GM12872 (cell line): ENCODE results near the gene HOXC9.

Experiments used
- TF ChIP-seq, protein P1 (sequence below): IDR thresholded peaks from 3 replicates; pipeline ENCODE4 v1.5.1; 2011; ENCODE audit warnings: low read depth, mild to moderate bottlenecking, low read length, moderate library complexity; ENCODE audit not compliant: insufficient read depth

Gene HOXC9

DNA sequence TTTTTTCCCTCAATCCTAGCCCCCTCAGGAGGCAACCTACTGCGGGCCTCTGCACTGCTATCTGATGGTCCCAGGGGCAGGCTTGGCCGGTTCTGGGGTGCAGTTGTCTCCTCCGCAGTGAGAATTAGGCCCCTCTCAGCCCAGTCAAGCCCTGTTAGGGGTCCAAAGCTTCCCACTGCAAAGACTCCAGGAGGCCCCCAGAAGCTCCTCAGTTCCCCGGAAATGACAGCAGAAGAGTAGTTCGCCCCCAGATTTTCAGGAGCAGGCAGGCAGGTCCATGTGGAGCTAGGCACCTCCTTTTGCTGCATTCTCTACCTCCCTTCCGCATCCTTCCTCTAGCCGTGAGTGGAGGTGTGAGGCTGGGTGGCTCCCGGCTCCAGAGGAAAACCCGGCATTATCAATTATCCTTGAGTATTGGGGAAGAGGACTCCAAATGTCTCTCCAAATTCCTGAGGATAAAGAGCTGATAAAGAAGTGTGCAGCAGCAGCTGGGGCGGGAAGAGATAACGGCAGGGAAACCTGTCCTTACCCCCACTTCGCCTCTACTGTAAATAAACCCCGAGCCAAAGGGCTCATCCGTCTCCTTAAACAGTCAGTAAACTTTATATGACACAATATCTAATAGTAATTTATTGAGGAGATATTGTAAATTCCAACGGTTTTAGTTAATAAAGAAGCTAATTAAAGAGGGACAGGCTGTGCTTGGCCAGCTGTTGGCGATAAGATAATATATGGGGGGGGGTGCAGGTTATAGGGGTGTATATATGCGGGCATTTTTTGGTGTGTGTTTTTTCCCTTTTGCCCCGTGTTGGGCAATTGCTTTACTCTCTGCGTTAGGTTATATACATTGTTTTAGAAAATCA, 45.9 kb upstream of the HOXC9 start:
- TF ChIP-seq, protein P1, sequence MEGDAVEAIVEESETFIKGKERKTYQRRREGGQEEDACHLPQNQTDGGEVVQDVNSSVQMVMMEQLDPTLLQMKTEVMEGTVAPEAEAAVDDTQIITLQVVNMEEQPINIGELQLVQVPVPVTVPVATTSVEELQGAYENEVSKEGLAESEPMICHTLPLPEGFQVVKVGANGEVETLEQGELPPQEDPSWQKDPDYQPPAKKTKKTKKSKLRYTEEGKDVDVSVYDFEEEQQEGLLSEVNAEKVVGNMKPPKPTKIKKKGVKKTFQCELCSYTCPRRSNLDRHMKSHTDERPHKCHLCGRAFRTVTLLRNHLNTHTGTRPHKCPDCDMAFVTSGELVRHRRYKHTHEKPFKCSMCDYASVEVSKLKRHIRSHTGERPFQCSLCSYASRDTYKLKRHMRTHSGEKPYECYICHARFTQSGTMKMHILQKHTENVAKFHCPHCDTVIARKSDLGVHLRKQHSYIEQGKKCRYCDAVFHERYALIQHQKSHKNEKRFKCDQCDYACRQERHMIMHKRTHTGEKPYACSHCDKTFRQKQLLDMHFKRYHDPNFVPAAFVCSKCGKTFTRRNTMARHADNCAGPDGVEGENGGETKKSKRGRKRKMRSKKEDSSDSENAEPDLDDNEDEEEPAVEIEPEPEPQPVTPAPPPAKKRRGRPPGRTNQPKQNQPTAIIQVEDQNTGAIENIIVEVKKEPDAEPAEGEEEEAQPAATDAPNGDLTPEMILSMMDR: no peak

GRCh38 chr12:53954694-53955035, 45.3 kb upstream of the HOXC9 start, which contains the start of gene HOXC12:
Gene HOXC12, plus strand, starts transcription at chr12:53954903. Its CDS starts 27 bp downstream, at chr12:53954930.
- TF ChIP-seq, protein P1: no peak

- TF ChIP-seq, protein P1: no peak
These were observed 44.8 kb upstream of the HOXC9 start for GRCh38 chr12:53955036-53955775.

DNA sequence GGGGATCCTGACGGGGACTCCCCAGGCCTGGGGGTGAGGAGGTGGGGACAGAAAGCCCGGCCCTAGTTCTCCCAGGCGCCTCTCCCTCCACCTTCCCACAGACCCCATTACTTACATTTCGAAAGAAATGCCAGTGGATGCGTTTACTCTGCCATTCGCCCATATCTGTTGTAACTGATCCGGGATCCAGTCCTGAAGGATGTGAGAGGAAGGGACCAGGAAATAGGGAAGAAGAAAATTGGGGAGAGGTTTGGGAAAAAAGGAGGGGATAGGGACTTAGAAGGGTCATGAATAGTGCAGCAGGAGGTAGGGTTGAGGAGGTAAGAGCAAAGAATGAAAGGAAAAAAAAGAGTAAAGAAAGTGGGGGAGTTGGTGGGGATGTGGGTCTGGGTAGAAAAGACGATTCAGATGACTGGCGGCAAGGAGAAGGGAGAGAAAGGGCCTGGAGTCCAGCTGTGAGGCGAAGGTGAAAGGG, 44.1 kb upstream of the HOXC9 start:
- TF ChIP-seq, protein P1: no peak

DNA sequence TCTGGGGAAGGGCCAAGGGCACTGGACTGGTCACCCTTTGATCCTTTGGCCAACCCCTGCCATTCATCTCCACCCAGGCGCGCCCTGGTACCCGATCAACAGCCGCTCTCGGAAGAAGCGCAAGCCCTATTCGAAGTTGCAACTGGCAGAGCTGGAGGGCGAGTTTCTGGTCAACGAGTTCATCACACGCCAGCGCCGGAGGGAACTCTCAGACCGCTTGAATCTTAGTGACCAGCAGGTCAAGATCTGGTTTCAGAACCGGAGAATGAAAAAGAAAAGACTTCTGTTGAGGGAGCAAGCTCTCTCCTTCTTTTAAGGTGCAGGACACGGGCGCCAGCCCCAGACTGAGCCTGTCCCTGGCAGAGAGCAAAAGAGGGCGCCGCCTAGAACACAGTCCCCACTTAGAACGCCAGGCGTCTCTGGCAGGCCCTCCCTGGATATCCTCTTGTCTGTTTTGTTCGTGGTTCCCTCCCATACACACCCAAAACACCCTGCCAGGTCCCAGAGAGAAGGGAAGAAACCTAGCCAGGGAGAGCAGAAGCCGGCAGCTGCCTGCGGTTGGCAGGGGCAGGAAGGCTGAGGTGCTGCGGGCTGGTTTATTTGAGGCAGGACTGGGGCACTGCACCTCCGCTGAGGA, 43.6 kb upstream of the HOXC9 start:
- TF ChIP-seq, protein P1: no peak

DNA sequence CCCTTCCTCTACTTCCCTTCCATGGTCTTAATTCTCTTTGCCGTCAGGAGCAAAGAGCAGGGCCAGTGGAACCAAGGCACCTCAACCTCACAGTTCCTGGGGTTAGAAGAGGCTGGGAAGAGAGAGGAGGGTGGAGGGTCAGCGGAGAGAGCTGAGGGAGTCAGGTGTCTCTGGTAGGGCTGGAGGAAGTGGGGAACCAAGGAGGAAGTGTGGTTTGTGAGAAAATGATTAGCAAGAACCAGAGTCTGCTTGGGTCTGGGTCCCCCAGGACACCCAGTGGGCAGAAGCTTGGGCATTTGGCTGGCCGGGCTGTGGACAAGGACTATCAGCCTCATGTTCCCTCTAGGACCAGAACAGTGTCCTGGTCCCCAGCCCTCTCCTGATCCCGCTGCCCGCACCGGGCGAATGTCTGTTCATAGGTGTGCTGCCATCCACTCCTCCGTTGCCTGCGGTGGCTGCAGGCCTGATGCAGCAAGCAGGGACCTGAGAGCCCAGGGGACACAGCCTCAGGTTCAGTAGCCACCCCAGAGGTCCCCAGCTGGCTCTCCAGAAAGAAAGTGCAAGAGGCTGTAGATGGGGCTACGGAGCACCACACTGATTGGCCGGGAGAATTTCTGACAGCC, 42.9 kb upstream of the HOXC9 start:
- TF ChIP-seq, protein P1: no peak
